GM12878 (cell line): ENCODE results near the gene AKT1S1. TPM values are rescaled to one million over a fixed set of nuclear protein-coding genes. Genes with fewer than 3 reads are reported as not detected.

Experiments
- ASH2L ChIP-seq: fragments of 300-600, 200-600 bp; sonication (generic); IDR thresholded peaks from 2 replicates; pipeline ENCODE4 v1.6.1; 2017; ENCODE audit warnings: low read depth, mild to moderate bottlenecking, borderline replicate concordance
- BCL3 ChIP-seq: IDR thresholded peaks from 2 replicates; pipeline ENCODE4 v1.6.1; 2011; ENCODE audit warnings: borderline replicate concordance, low read depth, mild to moderate bottlenecking, moderate library complexity, low read length; ENCODE audit not compliant: insufficient read depth, poor library complexity, severe bottlenecking
- CEBPB ChIP-seq, 2 experiments: fragments of 150-350 bp in 1 of 2; IDR thresholded peaks; 2 replicates each; pipeline ENCODE4 v1.6.1; 2012 to 2014; ENCODE audit warnings: low read depth in 2 of 2, low read length in 2 of 2, borderline replicate concordance in 1 of 2, inconsistent platforms in 1 of 2
- EED ChIP-seq: sonication (generic); IDR thresholded peaks from 2 replicates; pipeline ENCODE4 v1.6.1; 2016; ENCODE audit warnings: antibody characterized with exemption, low read depth
- EGR1 ChIP-seq, 2 experiments: IDR thresholded peaks; 1 replicate in 1 of 2; 2 replicates in 1 of 2; pipeline ENCODE4 v1.6.1; 2011 to 2012; ENCODE audit warnings: low read depth in 2 of 2, low read length in 2 of 2, borderline replicate concordance in 1 of 2, mild to moderate bottlenecking in 1 of 2, moderate library complexity in 1 of 2
- ELK1 ChIP-seq: IDR thresholded peaks from 2 replicates; pipeline ENCODE4 v1.6.1; 2012; ENCODE audit warnings: low read depth, low read length, improper control_type of control experiment
- ESRRA ChIP-seq: IDR thresholded peaks from 2 replicates; pipeline ENCODE4 v1.6.1; 2012; ENCODE audit warnings: mild to moderate bottlenecking, low read length, improper control_type of control experiment
- FOXM1 ChIP-seq: IDR thresholded peaks from 2 replicates; pipeline ENCODE4 v1.6.1; 2012; ENCODE audit warnings: low read depth, mild to moderate bottlenecking, inconsistent platforms, low read length, moderate library complexity
- GATAD2B ChIP-seq: fragments of 450-650 bp; conservative IDR thresholded peaks from 2 replicates; pipeline ENCODE4 v1.6.1; 2017; ENCODE audit warnings: low read depth, mild to moderate bottlenecking, moderate library complexity
- JUNB ChIP-seq: IDR thresholded peaks from 2 replicates; pipeline ENCODE4 v1.6.1; 2016; ENCODE audit warnings: antibody characterized with exemption, mild to moderate bottlenecking
- KAT2A ChIP-seq: conservative IDR thresholded peaks from 2 replicates; pipeline ENCODE4 v1.6.1; 2011; ENCODE audit warnings: low read depth, low read length; ENCODE audit not compliant: control insufficient read depth
- KLF5 ChIP-seq: fragments of 450-650 bp; IDR thresholded peaks from 2 replicates; pipeline ENCODE4 v1.6.1; 2014; ENCODE audit warnings: mild to moderate bottlenecking; ENCODE audit not compliant: partially characterized antibody
- MEF2B ChIP-seq: fragments of 450-650 bp; IDR thresholded peaks from 2 replicates; pipeline ENCODE4 v1.6.1; 2018; ENCODE audit warnings: mild to moderate bottlenecking, moderate library complexity; ENCODE audit not compliant: partially characterized antibody, poor library complexity, severe bottlenecking
- MTA3 ChIP-seq: IDR thresholded peaks from 2 replicates; pipeline ENCODE4 v1.6.1; 2012; ENCODE audit warnings: low read length, inconsistent platforms, borderline replicate concordance
- NR2F1 ChIP-seq: fragments of 450-650 bp; conservative IDR thresholded peaks from 2 replicates; pipeline ENCODE4 v1.6.1; 2017; ENCODE audit warnings: mild to moderate bottlenecking
- POLR2AphosphoS5 ChIP-seq: IDR thresholded peaks from 2 replicates; pipeline ENCODE4 v1.6.1; 2011; ENCODE audit warnings: mild to moderate bottlenecking, low read length, inconsistent platforms
- RB1 ChIP-seq: fragments of 450-650 bp; formaldehyde crosslinking; IDR thresholded peaks from 2 replicates; pipeline ENCODE4 v1.6.1; 2017; ENCODE audit warnings: mild to moderate bottlenecking, borderline replicate concordance
- ZBTB11 ChIP-seq: fragments of 450-650 bp; formaldehyde crosslinking; IDR thresholded peaks from 2 replicates; pipeline ENCODE4 v1.5.0; 2022; ENCODE audit warnings: mild to moderate bottlenecking, missing genetic modification characterization
- ZNF592 ChIP-seq: fragments of 450-650 bp; IDR thresholded peaks from 2 replicates; pipeline ENCODE4 v1.6.1; 2017; ENCODE audit warnings: mild to moderate bottlenecking, moderate library complexity
- ZNF622 ChIP-seq: fragments of 450-650 bp; IDR thresholded peaks from 2 replicates; pipeline ENCODE4 v1.6.1; 2017; ENCODE audit warnings: mild to moderate bottlenecking, inconsistent platforms
- ZZZ3 ChIP-seq: IDR thresholded peaks from 2 replicates; pipeline ENCODE4 v1.6.1; 2011; ENCODE audit warnings: low read depth; ENCODE audit not compliant: control insufficient read depth, insufficient read length
- polyA plus RNA-seq, 11 experiments: library from polyadenylated mRNA; depleted of rRNA in 4 of 11; unstranded in 6 of 11; stranded (reverse) in 5 of 11; fragments of >200 nt; fragmentation: Nextera tagmentation in 4 of 11; fragmentation: Illumina TruSeq in 1 of 11; extraction: Ambion mirVana in 4 of 11; extraction: Trizol in 1 of 11; gene quantifications; 1 replicate in 1 of 11; 2 replicates in 10 of 11; pipeline versions ENCODE4 v1.2.1 to v1.2.3, GENCODE V29; 2011 to 2016; ENCODE audit warnings: inconsistent platforms in 2 of 11, missing spikeins in 2 of 11, low read depth in 1 of 11
- total RNA-seq, 4 experiments: library from RNA; depleted of rRNA in 3 of 4; stranded (reverse); fragments of >200 nt in 3 of 4; fragmentation: Illumina TruSeq in 1 of 4; extraction: Trizol in 1 of 4; gene quantifications; 2 replicates each; pipeline versions ENCODE4 v1.2.1 to v1.2.3, GENCODE V29; 2013 to 2021

AKT1S1 gene
- total and polyA plus RNA-seq, 10 of the 15 experiments (the other 5 are each of a cell fraction or from before 2014, with no cell fraction given): 0.43 to 23.0 (median 12.3) TPM

- no peak for TF ChIP-seq ZNF592
- no peak for TF ChIP-seq ZNF622
- TF ChIP-seq KAT2A: no peak
- no peak for TF ChIP-seq FOXM1
- TF ChIP-seq BCL3: no peak
- TF ChIP-seq ZBTB11 (CRISPR knock-in tag): no peak
- no peak for TF ChIP-seq KLF5
- TF ChIP-seq EED: no peak; the same call in 1 of the 2 replicates
- TF ChIP-seq RB1: no peak
- TF ChIP-seq ZZZ3: no peak
- no peak; the same call in 1 of the 2 replicates for TF ChIP-seq POLR2AphosphoS5
- TF ChIP-seq CEBPB (IDR thresholded peaks at IDR 0.05; ENCODE audit: borderline replicate concordance in 1 of 2, low read depth in 2 of 2, low read length in 2 of 2): no peak
- TF ChIP-seq NR2F1: 0 out of 2 replicates have a peak, but pooled peaks have one; percentile 9
- no peak for TF ChIP-seq MTA3
- TF ChIP-seq ESRRA: no peak
- no peak for TF ChIP-seq ASH2L
- no peak for TF ChIP-seq JUNB
- TF ChIP-seq MEF2B: peak; percentile 16
- no peak for TF ChIP-seq ELK1
- no peak for TF ChIP-seq EGR1 (IDR thresholded peaks at IDR 0.05; ENCODE audit: borderline replicate concordance in 1 of 2, low read depth in 2 of 2, low read length in 2 of 2)
- no peak for TF ChIP-seq GATAD2B
These were observed 1.2 kb downstream of the AKT1S1 start (continued) for GRCh38 chr19:49875857-49876421.
